Activated naive CD8-positive, alpha-beta T cell (primary cell): ENCODE data around the gene PDZD8.

Source experiments
- H3K27ac Mint-ChIP-seq: one replicate; pipeline ENCODE4 v1.8.0; 2021; ENCODE audit warnings: mixed read lengths
- H3K27me3 Mint-ChIP-seq: one replicate; pipeline ENCODE4 v1.8.0; 2021; ENCODE audit warnings: mixed read lengths
- H3K36me3 Mint-ChIP-seq: one replicate; pipeline ENCODE4 v1.8.0; 2021; ENCODE audit warnings: mixed read lengths
- H3K4me1 Mint-ChIP-seq: one replicate; pipeline ENCODE4 v1.8.0; 2021; ENCODE audit warnings: low read depth, mixed read lengths
- H3K4me3 Mint-ChIP-seq: one replicate; pipeline ENCODE4 v1.8.0; 2021; ENCODE audit warnings: mild to moderate bottlenecking, mixed read lengths
- H3K9me3 Mint-ChIP-seq: one replicate; pipeline ENCODE4 v1.8.0; 2021; ENCODE audit warnings: low read depth, mixed read lengths

PDZD8 gene

DNA sequence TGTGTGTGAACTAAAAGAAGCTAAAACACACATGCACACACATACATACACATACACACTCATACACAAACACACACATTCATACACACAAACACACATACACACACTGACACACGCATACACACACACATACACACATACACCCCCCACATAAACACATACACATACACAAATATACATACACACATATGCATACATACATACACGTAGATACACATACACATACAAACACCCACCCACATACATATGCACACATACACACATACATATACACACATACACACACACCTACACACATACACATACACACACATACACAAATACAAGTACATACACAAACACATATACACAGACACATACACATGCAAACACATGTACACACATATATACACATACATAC lies 106.3 kb downstream of the PDZD8 start:
- Mint-ChIP-seq H3K27me3 (peaks cover 2% of the 10 kb centered on the region), H3K9me3 (no peaks in the 10 kb centered on the region), H3K4me3 (no peak overlapping the region)

DNA sequence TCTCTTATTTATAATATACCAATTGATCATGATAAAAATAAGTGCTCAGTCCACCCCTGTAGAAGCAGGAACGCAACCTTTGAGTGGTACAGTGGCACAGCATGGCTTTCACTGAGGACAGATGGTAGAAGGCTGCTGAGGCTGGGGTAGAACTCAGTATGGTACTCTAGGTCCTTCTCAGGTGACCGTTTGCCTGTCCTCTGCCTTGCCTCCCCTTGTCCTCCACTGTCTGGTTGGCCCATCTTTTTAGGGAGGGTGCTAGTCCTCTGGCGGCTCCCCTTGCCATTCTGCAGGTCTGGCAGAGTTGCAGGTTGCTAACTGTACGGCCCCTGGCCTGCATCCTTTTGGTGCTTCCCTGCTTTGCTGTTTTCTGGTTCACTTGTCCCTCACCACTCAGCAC lies 107.0 kb downstream of the PDZD8 start:
- Mint-ChIP-seq H3K27ac (no peak overlapping the region), H3K4me3 (no peak overlapping the region), H3K27me3 (peaks cover 2% of the 10 kb centered on the region), H3K36me3 (no peaks in the 10 kb centered on the region), H3K4me1 (no peaks in the 10 kb centered on the region), H3K9me3 (no peaks in the 10 kb centered on the region)

More for the DNA sequence above, 106.3 kb downstream of the PDZD8 start:
- Mint-ChIP-seq H3K36me3 (no peaks in the 10 kb centered on the region), H3K4me1 (no peaks in the 10 kb centered on the region), H3K27ac (no peak overlapping the region)

DNA sequence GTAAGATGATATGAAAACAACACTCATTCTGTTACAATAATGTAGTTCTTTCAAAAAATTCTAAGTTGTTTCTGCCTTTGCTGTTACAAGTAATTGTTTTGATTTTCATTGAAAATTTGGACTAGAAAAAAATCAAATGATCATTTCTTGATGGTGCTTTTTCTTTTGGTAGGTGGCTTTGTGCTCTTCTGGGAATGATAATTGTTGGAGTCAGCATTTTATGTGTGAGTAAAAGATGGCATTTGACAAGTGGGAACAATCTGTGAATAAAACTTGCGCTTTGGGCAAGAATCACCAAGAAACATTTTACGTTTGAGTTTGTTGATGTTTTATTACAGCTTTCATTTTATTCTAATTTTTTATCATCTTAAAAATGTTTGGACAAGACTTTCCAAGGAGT lies 108.4 kb downstream of the PDZD8 start:
- no peak overlapping the region for H3K27ac Mint-ChIP-seq
- H3K4me3 Mint-ChIP-seq, result no peak overlapping the region
- no peaks in the 10 kb centered on the region for H3K36me3 Mint-ChIP-seq
- no peaks in the 10 kb centered on the region for H3K4me1 Mint-ChIP-seq
- H3K27me3 Mint-ChIP-seq, result peaks cover 2% of the 10 kb centered on the region
- no peaks in the 10 kb centered on the region for H3K9me3 Mint-ChIP-seq

DNA sequence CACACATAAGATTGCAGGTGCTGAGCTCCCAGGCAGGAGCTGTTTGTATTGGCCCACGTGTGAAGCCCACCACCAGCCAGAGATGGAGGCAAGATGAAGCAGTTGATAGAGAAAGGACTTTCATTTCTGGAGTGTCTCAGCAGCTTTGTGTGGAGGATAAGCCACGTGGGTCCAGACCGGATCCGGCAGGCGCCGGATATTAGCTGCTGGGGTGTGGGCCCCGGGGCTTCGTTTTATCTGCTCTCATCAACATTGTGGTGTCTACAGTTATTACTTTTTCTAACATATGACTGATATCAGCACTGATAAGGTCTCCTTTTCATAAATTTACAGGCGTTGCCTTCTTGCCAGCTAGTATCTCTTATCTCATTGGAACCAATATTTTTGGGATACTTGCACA lies 108.8 kb downstream of the PDZD8 start:
- H3K9me3 Mint-ChIP-seq, result no peaks in the 10 kb centered on the region
- no peaks in the 10 kb centered on the region for H3K36me3 Mint-ChIP-seq
- no peaks in the 10 kb centered on the region for H3K4me1 Mint-ChIP-seq

DNA sequence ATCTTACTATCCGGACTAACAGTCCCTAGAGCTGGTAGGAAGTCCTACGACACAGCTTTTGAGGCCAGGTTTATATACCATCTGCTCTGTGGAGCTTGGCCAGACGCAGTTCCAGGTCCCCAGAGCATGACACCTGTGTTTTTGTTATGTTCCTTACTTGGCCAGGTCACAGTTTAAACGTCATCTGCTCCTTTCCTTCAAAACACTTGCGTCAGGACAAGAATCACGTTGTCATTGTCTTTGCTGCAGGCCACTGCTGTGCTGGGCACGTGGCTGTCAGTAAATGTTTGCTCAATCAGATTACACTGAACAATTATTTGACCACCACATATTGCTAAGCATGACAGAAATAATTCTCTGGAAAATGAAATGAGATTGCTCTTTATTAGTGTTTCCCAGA lies 110.5 kb downstream of the PDZD8 start:
- Mint-ChIP-seq H3K4me1 (peaks cover 8% of the 10 kb centered on the region), H3K4me3 (no peak overlapping the region)

More for the DNA sequence above, 108.8 kb downstream of the PDZD8 start:
- Mint-ChIP-seq H3K27me3 (peaks cover 2% of the 10 kb centered on the region), H3K27ac (no peak overlapping the region), H3K4me3 (no peak overlapping the region)

DNA sequence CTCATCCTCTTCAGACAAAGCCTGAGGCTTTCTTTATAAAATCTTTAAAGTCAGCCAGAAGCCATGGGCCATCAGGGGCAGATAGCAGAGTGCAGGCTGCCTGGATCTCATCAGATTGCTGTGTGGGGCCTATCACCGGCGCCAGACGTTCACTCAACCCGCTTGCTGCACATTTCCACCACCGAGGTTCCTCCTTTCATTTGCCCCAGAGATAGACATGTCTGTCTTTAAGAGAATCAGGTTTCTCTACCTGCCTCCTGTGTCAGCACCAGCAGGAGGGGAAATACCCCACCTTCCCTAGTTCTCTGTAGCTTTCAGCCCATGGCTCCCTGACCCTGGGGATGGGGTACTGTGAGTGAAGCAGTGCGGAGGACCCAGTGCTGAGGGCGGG lies 112.3 kb downstream of the PDZD8 start:
- no peak overlapping the region for H3K27ac Mint-ChIP-seq
- peaks cover 17% of the 10 kb centered on the region for H3K4me1 Mint-ChIP-seq
- no peaks in the 10 kb centered on the region for H3K36me3 Mint-ChIP-seq
- peaks cover 6% of the 10 kb centered on the region for H3K27me3 Mint-ChIP-seq
- H3K4me3 Mint-ChIP-seq, result no peak overlapping the region
- no peaks in the 10 kb centered on the region for H3K9me3 Mint-ChIP-seq

More for the DNA sequence above, 110.5 kb downstream of the PDZD8 start:
- Mint-ChIP-seq H3K36me3 (no peaks in the 10 kb centered on the region), H3K27me3 (peaks cover 2% of the 10 kb centered on the region), H3K9me3 (no peaks in the 10 kb centered on the region), H3K27ac (no peak overlapping the region)

DNA sequence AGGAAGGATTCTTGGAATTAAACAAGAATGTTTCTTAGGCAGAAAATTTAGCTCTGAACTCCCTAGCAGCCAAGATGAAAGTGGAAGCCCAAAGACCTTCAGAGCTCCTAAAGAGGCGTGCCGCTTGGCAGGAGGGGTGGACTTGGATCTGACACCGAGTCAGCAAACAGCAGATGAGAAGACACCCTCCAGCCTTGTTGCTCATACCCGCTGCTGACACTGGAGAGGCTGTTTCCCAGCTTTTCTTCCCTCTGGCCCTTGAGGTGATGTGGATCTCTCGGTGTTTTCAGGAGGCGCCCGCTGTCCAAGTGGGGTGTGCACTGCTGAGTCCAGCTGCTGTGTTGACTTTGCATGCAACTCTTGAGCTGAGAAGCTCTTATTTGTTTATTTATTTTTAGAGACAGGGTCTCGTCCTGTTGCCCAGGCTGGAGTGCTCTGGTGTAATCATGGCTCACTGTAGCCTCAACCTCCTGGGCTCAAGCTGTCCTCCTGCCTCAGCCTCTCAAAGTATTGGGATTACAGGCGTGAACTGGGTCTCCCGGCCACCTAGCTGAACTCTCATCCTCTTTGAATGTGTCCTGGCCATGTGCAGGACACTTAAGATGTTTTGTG lies 112.8 kb downstream of the PDZD8 start:
- Mint-ChIP-seq H3K4me1 (peaks cover 17% of the 10 kb centered on the region), H3K27me3 (peaks cover 6% of the 10 kb centered on the region), H3K9me3 (no peaks in the 10 kb centered on the region), H3K27ac (no peak overlapping the region), H3K4me3 (no peak overlapping the region), H3K36me3 (no peaks in the 10 kb centered on the region)

DNA sequence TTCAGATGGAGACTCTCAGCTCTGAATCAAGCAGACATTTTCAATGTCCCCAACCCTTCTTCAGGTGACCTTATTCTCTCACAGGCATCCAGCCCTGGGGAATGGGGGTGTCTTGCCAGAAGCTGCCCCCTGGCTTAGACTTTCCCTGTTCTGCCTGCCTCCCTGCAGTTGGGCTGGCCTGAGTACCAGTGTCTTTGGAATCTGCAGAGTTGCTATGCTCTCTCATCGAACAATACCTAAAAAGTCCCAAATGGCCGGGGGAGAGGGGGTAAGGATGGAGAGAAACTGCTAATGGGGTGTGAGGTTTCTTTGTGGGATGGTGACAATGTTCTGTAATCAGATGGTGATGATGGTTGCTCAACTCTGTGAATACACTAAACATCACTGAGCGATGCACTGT lies 113.7 kb downstream of the PDZD8 start:
- Mint-ChIP-seq H3K27ac (no peak overlapping the region), H3K27me3 (peaks cover 6% of the 10 kb centered on the region), H3K4me3 (no peak overlapping the region), H3K36me3 (no peaks in the 10 kb centered on the region), H3K4me1 (peaks cover 17% of the 10 kb centered on the region), H3K9me3 (no peaks in the 10 kb centered on the region)

DNA sequence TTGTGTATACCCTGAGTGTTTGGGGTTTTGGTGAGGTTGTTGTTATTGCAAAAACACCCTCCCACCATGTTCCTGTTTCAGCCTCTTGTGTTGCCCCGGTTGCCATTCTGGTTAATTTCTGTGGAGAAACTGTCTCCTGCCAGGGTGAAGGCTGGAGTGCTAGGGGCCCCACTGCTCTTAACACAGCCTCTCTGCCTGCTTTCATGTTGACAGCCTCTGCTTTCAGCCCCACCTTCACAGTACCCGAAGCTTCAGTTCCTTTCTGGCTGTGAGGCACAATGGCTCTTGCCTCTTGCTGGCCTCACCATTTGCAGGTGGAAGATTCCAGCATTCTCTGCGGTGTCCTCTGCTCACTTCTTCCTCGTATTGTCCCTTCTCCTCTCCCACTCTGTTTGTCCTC lies 115.2 kb downstream of the PDZD8 start:
- peaks cover 17% of the 10 kb centered on the region for H3K4me1 Mint-ChIP-seq
- H3K27ac Mint-ChIP-seq, result no peak overlapping the region
- H3K9me3 Mint-ChIP-seq, result no peaks in the 10 kb centered on the region
- H3K27me3 Mint-ChIP-seq, result peaks cover 6% of the 10 kb centered on the region
- no peak overlapping the region for H3K4me3 Mint-ChIP-seq
- H3K36me3 Mint-ChIP-seq, result no peaks in the 10 kb centered on the region

DNA sequence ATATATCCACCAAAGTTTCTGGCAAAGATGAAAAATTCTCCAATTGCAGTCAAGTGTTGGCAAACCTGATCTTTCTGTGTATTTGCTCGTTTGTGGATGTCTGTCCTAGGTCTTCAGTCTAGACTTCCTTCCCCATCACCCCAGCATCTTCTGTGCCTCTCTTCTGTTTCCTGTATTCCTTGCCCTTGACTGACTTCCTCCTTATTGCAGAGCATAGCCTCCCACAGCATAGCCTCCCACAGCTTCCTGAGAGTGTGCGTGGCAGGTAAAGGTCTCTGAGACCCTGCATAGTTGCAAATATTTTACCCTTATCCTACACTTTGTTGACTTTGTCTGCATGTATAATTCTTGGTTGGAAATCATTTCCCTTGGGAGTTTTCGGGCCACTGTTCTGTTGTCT lies 116.0 kb downstream of the PDZD8 start:
- H3K27me3 Mint-ChIP-seq, result peaks cover 4% of the 10 kb centered on the region
- H3K9me3 Mint-ChIP-seq, result no peaks in the 10 kb centered on the region
- H3K36me3 Mint-ChIP-seq, result no peaks in the 10 kb centered on the region
- peaks cover 17% of the 10 kb centered on the region for H3K4me1 Mint-ChIP-seq
- no peak overlapping the region for H3K27ac Mint-ChIP-seq
- no peak overlapping the region for H3K4me3 Mint-ChIP-seq

DNA sequence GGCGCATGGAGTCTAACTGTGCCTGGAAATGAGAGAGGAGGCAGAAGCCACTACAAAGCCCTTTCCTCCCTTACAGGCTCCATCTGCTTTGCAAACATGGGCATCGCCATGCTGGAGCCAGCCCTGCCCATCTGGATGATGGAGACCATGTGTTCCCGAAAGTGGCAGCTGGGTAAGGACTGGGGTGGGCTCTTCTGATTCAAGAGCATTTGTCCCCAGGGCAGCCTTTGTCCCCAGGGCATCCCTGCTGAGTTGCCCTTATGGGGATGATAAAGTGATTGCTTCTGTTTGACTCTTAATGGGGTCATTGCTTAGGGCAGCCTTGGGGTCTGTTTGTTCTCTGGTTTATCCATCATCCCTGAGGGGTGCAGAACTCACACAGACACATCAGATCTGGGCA lies 117.5 kb downstream of the PDZD8 start:
- Mint-ChIP-seq H3K27me3 (peaks cover 4% of the 10 kb centered on the region), H3K4me1 (peaks cover 17% of the 10 kb centered on the region), H3K4me3 (no peak overlapping the region), H3K27ac (no peak overlapping the region), H3K36me3 (no peaks in the 10 kb centered on the region), H3K9me3 (no peaks in the 10 kb centered on the region)

DNA sequence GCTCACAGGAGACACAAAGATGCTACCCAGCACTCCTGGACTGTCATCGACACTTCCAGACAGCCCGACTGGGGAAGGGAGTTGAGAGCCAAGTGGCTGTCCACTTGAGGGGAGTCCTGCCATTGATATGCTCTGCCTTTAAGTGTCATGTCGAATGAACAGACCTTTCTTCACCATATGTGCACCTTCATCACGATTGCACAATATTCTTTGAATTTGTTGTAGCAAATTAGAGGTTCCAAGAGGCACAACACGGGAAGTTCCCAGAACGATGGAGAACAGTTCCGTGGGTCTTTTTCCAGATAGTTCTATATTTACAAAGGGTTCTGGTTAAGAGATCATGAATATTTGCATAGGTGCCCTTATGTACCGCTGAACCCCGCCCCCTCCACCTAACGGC lies 118.3 kb downstream of the PDZD8 start:
- Mint-ChIP-seq H3K9me3 (no peaks in the 10 kb centered on the region), H3K4me3 (no peak overlapping the region)

DNA sequence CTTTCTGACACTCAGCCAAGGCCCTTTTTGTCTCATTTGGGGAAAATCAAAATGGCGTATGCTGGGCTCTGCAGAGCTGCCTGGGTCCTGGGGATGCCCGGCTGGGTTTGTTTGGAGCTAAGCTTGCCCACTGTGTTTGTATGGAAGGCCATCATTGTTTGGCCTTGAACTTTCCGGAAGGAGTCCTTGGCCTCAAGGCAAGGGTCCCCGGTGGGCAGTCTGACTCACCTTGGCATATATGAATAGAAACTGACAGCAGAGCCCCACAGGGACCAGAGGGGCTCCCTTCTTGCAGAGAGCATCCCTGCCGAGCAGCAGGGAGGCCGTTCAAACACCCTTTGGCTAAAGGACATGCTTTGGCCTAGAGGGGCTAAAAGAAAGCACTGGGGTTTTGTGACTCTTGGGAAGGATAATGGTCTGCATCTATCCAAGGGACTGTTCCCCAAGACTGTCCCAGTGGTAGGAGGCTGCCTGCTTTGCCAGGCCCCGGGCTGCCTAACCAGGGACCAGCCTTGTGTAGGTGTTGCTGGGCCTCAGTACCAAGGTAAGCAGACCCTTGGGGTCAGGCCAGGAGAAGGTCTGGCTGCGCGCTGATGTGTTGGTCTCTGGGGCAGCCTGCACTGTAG lies 119.3 kb downstream of the PDZD8 start:
- Mint-ChIP-seq H3K27ac (no peak overlapping the region), H3K4me1 (peaks cover 17% of the 10 kb centered on the region), H3K27me3 (peaks cover 4% of the 10 kb centered on the region), H3K4me3 (no peak overlapping the region), H3K36me3 (no peaks in the 10 kb centered on the region), H3K9me3 (no peaks in the 10 kb centered on the region)

More for the DNA sequence above, 118.3 kb downstream of the PDZD8 start:
- H3K27me3 Mint-ChIP-seq, result peaks cover 4% of the 10 kb centered on the region
- no peaks in the 10 kb centered on the region for H3K36me3 Mint-ChIP-seq
- no peak overlapping the region for H3K27ac Mint-ChIP-seq
- H3K4me1 Mint-ChIP-seq, result peaks cover 17% of the 10 kb centered on the region

DNA sequence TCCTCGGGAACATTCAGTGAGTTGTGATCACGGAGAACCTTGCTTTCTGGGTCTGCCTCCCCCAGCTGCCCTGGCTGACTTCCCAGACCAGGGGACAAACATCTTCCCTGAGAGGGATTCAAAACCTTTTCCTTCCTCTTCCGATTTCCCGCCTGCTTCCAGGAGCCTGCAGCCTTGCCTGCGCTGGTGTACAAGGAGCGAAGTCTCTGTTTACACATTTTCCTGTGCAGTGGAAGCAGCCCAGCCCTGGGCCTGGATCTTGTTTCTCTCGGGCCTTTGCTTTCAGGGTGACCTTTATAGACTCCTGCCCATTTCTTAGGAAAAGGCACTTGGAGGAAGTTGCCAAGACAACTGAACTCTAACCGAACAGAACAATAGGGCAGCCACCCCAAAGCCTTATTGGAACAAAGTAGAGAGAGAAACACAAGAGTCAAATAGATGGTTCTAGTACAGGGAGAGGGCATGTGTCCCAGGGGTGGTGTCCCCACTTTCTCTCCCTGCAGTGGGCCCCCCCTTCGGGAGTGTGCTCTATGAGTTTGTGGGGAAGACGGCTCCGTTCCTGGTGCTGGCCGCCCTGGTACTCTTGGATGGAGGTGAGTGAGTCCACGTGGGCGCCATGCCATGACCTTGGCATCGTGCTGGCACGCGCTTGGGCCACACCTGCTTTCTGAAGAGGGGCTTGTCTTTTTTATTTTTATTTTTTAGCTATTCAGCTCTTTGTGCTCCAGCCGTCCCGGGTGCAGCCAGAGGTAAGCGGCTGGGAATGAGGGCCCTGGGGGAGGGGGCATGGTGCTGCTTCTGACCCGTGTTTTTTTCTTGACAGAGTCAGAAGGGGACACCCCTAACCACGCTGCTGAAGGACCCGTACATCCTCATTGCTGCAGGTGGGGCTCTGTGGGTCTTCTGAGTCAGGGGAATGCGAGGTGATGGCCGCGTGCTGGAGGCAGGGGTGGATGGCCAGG lies 120.2 kb downstream of the PDZD8 start:
- Mint-ChIP-seq H3K9me3 (no peaks in the 10 kb centered on the region), H3K4me3 (no peak overlapping the region), H3K36me3 (no peaks in the 10 kb centered on the region), H3K4me1 (peaks cover 13% of the 10 kb centered on the region), H3K27me3 (peaks cover 4% of the 10 kb centered on the region), H3K27ac (no peak overlapping the region)

DNA sequence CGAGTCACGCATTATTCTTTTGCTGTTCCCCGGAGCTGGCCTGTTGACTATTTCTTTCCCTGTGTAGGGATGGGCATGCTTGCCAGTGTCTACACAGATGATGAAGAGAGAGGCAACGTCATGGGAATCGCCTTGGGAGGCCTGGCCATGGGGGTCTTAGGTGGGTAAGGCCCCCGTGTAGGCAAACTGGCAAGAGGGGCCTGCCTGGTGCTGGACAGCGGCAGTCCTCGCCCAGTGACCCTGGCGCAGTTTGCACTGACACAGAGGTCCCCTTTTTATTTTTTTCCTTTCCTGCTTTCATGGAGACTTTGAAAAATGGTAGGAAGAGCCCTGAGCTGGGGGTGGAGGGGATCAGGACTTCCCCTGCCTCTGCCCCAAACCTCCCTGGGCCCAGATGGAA lies 120.9 kb downstream of the PDZD8 start:
- Mint-ChIP-seq H3K27ac (no peak overlapping the region), H3K36me3 (no peaks in the 10 kb centered on the region), H3K9me3 (no peaks in the 10 kb centered on the region), H3K27me3 (peaks cover 4% of the 10 kb centered on the region), H3K4me3 (no peak overlapping the region), H3K4me1 (peaks cover 11% of the 10 kb centered on the region)
